Endothelial cell of umbilical vein (primary cell): Measurements from ENCODE around the gene TLCD5. TPM values are rescaled to one million over a fixed set of nuclear protein-coding genes. Genes with fewer than 3 reads are reported as not detected.

ENCODE experiments used
- BruUV-seq: library from RNA; stranded (reverse); fragments of 400-500 nt; replicated peaks from 2 replicates; lab custom pipeline; 2021; lab: Mats Ljungman, UMichigan
- CTCF ChIA-PET: fragments of 300-600, 350-600 bp; sonication (Branson Sonifier 250); formaldehyde crosslinking; loops from one replicate; lab custom pipeline; 2021; ENCODE audit warnings: antibody characterized with exemption, inconsistent platforms; lab: Charles Lee
- POLR2A ChIA-PET: fragments of 300-600, 350-600 bp; sonication (Branson Sonifier 250); formaldehyde crosslinking; loops from one replicate; lab custom pipeline; 2021; ENCODE audit warnings: antibody characterized with exemption, inconsistent platforms; lab: Charles Lee
- DNase-seq: peaks from one replicate; pipeline ENCODE4 v3.0.0-alpha.2; 2011; ENCODE audit warnings: low read depth, low spot score
- FAIRE-seq: peaks from 2 replicates; lab custom pipeline; 2011; peaks lifted over from hg19 to GRCh38; lab: Jason Lieb, UNC
- H2AFZ ChIP-seq: 2 replicates; pipeline ENCODE4 v1.6.0; 2012; ENCODE audit warnings: low read depth, low read length, control low read depth, inconsistent platforms
- H3K27ac ChIP-seq: 2 replicates; pipeline ENCODE4 v1.5.1; 2011; ENCODE audit warnings: low read depth, mild to moderate bottlenecking, control low read depth, low read length, moderate library complexity; ENCODE audit not compliant: insufficient read depth
- H3K27me3 ChIP-seq, 2 experiments: 2 replicates each; pipeline versions ENCODE4 v1.6.0 to v1.6.1; 2011; ENCODE audit warnings: low read length in 2 of 2, mixed read lengths in 1 of 2; ENCODE audit not compliant: control insufficient read depth in 2 of 2, insufficient read depth in 2 of 2
- H3K36me3 ChIP-seq, 2 experiments: 2 replicates in 1 of 2; 3 replicates in 1 of 2; pipeline ENCODE4 v1.5.1; 2011; ENCODE audit warnings: low read length in 2 of 2, mild to moderate bottlenecking in 1 of 2, moderate library complexity in 1 of 2; ENCODE audit not compliant: control insufficient read depth in 2 of 2, insufficient read depth in 2 of 2; ENCODE audit errors: extremely low read depth in 1 of 2
- H3K4me1 ChIP-seq: 3 replicates; pipeline ENCODE4 v1.5.1; 2011; ENCODE audit warnings: mild to moderate bottlenecking, low read length; ENCODE audit not compliant: control insufficient read depth, insufficient read depth; ENCODE audit errors: extremely low read depth
- H3K4me2 ChIP-seq: 2 replicates; pipeline ENCODE4 v1.6.1; 2011; ENCODE audit warnings: low read length, control low read depth, mixed read lengths; ENCODE audit not compliant: insufficient read depth
- H3K4me3 ChIP-seq, 3 experiments: fragments of 200-600 bp in 1 of 3; sonication (generic), shearing (Covaris generic) in 1 of 3; replicated peaks in 1 of 3; 2 replicates each; pipeline ENCODE4 v1.5.1; 2011 to 2016; ENCODE audit warnings: control low read depth in 3 of 3, low read length in 3 of 3, mild to moderate bottlenecking in 2 of 3, inconsistent platforms in 1 of 3, low read depth in 1 of 3, moderate library complexity in 1 of 3; ENCODE audit not compliant: insufficient read depth in 1 of 3
- H3K79me2 ChIP-seq: 2 replicates; pipeline ENCODE4 v1.6.0; 2012; ENCODE audit warnings: low read length, inconsistent platforms; ENCODE audit not compliant: control insufficient read depth, insufficient read depth
- H3K9ac ChIP-seq: replicated peaks from 2 replicates; pipeline ENCODE3; 2011; ENCODE audit warnings: low read length, control low read depth; ENCODE audit not compliant: insufficient read depth; ENCODE audit errors: extremely low read depth
- H3K9me1 ChIP-seq: replicated peaks from 3 replicates; pipeline ENCODE4 v1.6.0; 2011; ENCODE audit warnings: mild to moderate bottlenecking, low read length; ENCODE audit not compliant: control insufficient read depth, insufficient read depth; ENCODE audit errors: extremely low read depth
- H3K9me3 ChIP-seq: replicated peaks from 2 replicates; pipeline ENCODE4 v1.5.1; 2012; ENCODE audit warnings: low read length, inconsistent platforms; ENCODE audit not compliant: control insufficient read depth, insufficient read depth
- H4K20me1 ChIP-seq: replicated peaks from 2 replicates; pipeline ENCODE3; 2011; ENCODE audit warnings: mild to moderate bottlenecking, low read length; ENCODE audit not compliant: control insufficient read depth, insufficient read depth; ENCODE audit errors: extremely low read depth
- EZH2 ChIP-seq: IDR thresholded peaks from 2 replicates; pipeline ENCODE4 v1.6.1; 2012; ENCODE audit warnings: borderline replicate concordance, low read depth, mild to moderate bottlenecking, moderate library complexity, low read length, inconsistent platforms; ENCODE audit not compliant: severe bottlenecking
- FOS ChIP-seq: IDR thresholded peaks from 2 replicates; pipeline ENCODE4 v1.6.1; 2011; ENCODE audit warnings: mild to moderate bottlenecking, low read length, moderate library complexity, borderline replicate concordance; ENCODE audit not compliant: insufficient read depth
- GATA2 ChIP-seq: IDR thresholded peaks from 2 replicates; pipeline ENCODE4 v1.7.0; 2011; ENCODE audit warnings: low read depth, mild to moderate bottlenecking, moderate library complexity, mixed read lengths, low read length; ENCODE audit not compliant: insufficient read length, insufficient read depth
- JUN ChIP-seq: IDR thresholded peaks from 2 replicates; pipeline ENCODE4 v1.6.1; 2011; ENCODE audit warnings: borderline replicate concordance, low read depth; ENCODE audit not compliant: insufficient read length, insufficient read depth
- MAX ChIP-seq: IDR thresholded peaks from 2 replicates; pipeline ENCODE4 v1.6.1; 2011; ENCODE audit not compliant: insufficient read depth, insufficient read length
- MYC ChIP-seq: IDR thresholded peaks from one replicate; pipeline ENCODE4 v1.6.1; 2011; ENCODE audit warnings: mild to moderate bottlenecking, low read depth, low read length
- POLR2A ChIP-seq: IDR thresholded peaks from 2 replicates; pipeline ENCODE4 v1.6.1; 2012; ENCODE audit warnings: low read depth, mild to moderate bottlenecking, control low read depth, low read length
- POLR2AphosphoS5 ChIP-seq: IDR thresholded peaks from 2 replicates; pipeline ENCODE4 v1.6.1; 2012; ENCODE audit warnings: low read depth, mild to moderate bottlenecking, control low read depth, low read length, moderate library complexity; ENCODE audit not compliant: insufficient read depth
- dilution Hi-C: fragments of 300-500 bp; cut with MboI; formaldehyde crosslinking; loops from one replicate; pipeline ENCODE4 v1.15.0; 2019; ENCODE audit warnings: low sequenced_read_pairs; ENCODE audit not compliant: extremely low pct_ligation_motif_present
- intact Hi-C: fragments of 100-400 bp; cut with micrococcal nuclease; formaldehyde crosslinking; loops from one replicate; pipeline ENCODE4 v1.10.0; 2022
- polyA plus RNA-seq, 4 experiments: library from polyadenylated mRNA; depleted of rRNA in 3 of 4; stranded (reverse) in 3 of 4; unstranded in 1 of 4; fragments of >200 nt; gene quantifications; 2 replicates each; pipeline versions ENCODE4 v1.2.1 to v1.2.3, GENCODE V29; 2011 to 2012; ENCODE audit warnings: missing spikeins in 1 of 4
- total RNA-seq: library from RNA; stranded (reverse); gene quantifications from 2 replicates; pipeline ENCODE4 v1.2.3, GENCODE V29; 2021
- TF ChIP-seq, protein P1 (sequence below), 2 donors: IDR thresholded peaks; 1 replicate in 1 of 2; 2 replicates in 1 of 2; pipeline ENCODE4 v1.5.1; 2011; ENCODE audit warnings: low read length in 2 of 2, mild to moderate bottlenecking in 2 of 2, moderate library complexity in 2 of 2, control low read depth in 1 of 2, inconsistent platforms in 1 of 2, low read depth in 1 of 2; ENCODE audit not compliant: insufficient read depth in 1 of 2; ENCODE audit errors: extremely low read depth in 1 of 2

TLCD5 gene
- total and polyA plus RNA-seq, 2 donors (not counting 3 experiments of a cell fraction or from before 2014, with no cell fraction given): 6.3 to 9.7 TPM

DNA sequence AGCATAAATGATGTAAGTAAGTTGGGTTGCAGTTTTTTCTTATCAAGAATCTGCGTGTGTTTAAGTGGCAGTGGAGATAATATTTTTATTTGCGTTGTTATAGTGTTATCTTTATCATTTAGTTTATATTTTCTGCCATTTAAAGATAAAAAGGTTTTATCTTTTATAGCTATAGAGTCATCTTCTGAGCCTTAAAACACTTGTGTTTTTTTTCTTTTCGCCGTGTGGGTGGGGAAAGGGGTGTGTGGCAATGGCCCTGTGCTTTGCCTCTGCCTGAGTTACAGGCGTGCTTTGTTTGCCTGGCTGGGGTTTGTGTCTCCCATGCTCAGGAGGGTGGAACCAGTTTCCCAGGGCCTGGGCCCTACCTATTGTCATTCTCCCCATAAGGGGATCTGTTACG, 27.3 kb downstream of the TLCD5 start:
- Histone ChIP-seq H3K4me2 (no peak overlapping the region), H3K9ac (no peak overlapping the region), H3K79me2 (peaks cover 96% of the 10 kb centered on the region), H2AFZ (no peak overlapping the region), H3K27ac (no peak overlapping the region), H4K20me1 (peaks cover 10% of the 10 kb centered on the region), H3K36me3 (peaks cover 0 to 3% of the 10 kb centered on the region in 2 experiments), H3K9me3 (no peaks in the 10 kb centered on the region), H3K9me1 (no peaks in the 10 kb centered on the region), H3K27me3 (no peaks in the 10 kb centered on the region), H3K4me1 (peaks cover 2% of the 10 kb centered on the region), H3K4me3 (no peak overlapping the region)
- DNase-seq: no peak
- intact Hi-C loops: no loop called here
- TF ChIP-seq POLR2AphosphoS5: no peak
- no peak for TF ChIP-seq JUN
- no peak for FAIRE-seq
- ChIA-PET POLR2A (no interaction called here), CTCF (interaction anchor here (1.1 kb wide), 1 partner anchor 10 kb away, joined by 4 read pairs; no protein-coding TSS in a partner anchor)
- BruUV-seq: no TSS peak
- dilution Hi-C loops: no loop called here

GRCh38 chr11:120354068-120354467, 29.0 kb downstream of the TLCD5 start:
- dilution Hi-C loops (no loop called here), intact Hi-C loops (no loop called here)
- Histone ChIP-seq H3K9me3 (no peaks in the 10 kb centered on the region), H2AFZ (no peak overlapping the region), H3K9ac (no peak overlapping the region), H3K4me3 (no peak overlapping the region), H3K4me2 (no peak overlapping the region), H4K20me1 (peaks cover 8% of the 10 kb centered on the region), H3K9me1 (no peaks in the 10 kb centered on the region), H3K27ac (no peak overlapping the region), H3K36me3 (peaks cover 0 to 3% of the 10 kb centered on the region in 2 experiments), H3K4me1 (peaks cover 2% of the 10 kb centered on the region), H3K27me3 (no peaks in the 10 kb centered on the region), H3K79me2 (peaks cover 96% of the 10 kb centered on the region)
- TF ChIP-seq MAX: no peak
- TF ChIP-seq POLR2AphosphoS5: no peak
- TF ChIP-seq FOS: no peak
- TF ChIP-seq, protein P1, sequence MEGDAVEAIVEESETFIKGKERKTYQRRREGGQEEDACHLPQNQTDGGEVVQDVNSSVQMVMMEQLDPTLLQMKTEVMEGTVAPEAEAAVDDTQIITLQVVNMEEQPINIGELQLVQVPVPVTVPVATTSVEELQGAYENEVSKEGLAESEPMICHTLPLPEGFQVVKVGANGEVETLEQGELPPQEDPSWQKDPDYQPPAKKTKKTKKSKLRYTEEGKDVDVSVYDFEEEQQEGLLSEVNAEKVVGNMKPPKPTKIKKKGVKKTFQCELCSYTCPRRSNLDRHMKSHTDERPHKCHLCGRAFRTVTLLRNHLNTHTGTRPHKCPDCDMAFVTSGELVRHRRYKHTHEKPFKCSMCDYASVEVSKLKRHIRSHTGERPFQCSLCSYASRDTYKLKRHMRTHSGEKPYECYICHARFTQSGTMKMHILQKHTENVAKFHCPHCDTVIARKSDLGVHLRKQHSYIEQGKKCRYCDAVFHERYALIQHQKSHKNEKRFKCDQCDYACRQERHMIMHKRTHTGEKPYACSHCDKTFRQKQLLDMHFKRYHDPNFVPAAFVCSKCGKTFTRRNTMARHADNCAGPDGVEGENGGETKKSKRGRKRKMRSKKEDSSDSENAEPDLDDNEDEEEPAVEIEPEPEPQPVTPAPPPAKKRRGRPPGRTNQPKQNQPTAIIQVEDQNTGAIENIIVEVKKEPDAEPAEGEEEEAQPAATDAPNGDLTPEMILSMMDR (IDR thresholded peaks at IDR 0.05; ENCODE audit: extremely low read depth in 1 of 2, insufficient read depth in 1 of 2, low read depth in 1 of 2, low read length in 2 of 2): no peak
- TF ChIP-seq POLR2A: no peak
- TF ChIP-seq GATA2: no peak
- TF ChIP-seq MYC: no peak
- TF ChIP-seq EZH2: no peak
- no peak for TF ChIP-seq JUN
- BruUV-seq: no TSS peak
- FAIRE-seq: no peak
- DNase-seq: no peak
- ChIA-PET CTCF (no interaction called here), POLR2A (no interaction called here)
